SK-N-MC (cell line): ENCODE results near the gene HPGD.

Experiments used
- EZH2 ChIP-seq: fragments of 200-600 bp; sonication (generic); IDR thresholded peaks from one replicate; pipeline ENCODE4 v1.6.1; 2017; ENCODE audit warnings: antibody characterized with exemption
- POLR2AphosphoS5 ChIP-seq: IDR thresholded peaks from 2 replicates; pipeline ENCODE4 v1.6.1; 2012; ENCODE audit warnings: mild to moderate bottlenecking, low read depth, low read length, borderline replicate concordance

GRCh38 chr4:174516794-174517193, 5.5 kb downstream of the HPGD start:
- TF ChIP-seq EZH2 (no peak), POLR2AphosphoS5 (no peak)
